ENCODE data around the gene ROR1.

ROR1 gene

DNA sequence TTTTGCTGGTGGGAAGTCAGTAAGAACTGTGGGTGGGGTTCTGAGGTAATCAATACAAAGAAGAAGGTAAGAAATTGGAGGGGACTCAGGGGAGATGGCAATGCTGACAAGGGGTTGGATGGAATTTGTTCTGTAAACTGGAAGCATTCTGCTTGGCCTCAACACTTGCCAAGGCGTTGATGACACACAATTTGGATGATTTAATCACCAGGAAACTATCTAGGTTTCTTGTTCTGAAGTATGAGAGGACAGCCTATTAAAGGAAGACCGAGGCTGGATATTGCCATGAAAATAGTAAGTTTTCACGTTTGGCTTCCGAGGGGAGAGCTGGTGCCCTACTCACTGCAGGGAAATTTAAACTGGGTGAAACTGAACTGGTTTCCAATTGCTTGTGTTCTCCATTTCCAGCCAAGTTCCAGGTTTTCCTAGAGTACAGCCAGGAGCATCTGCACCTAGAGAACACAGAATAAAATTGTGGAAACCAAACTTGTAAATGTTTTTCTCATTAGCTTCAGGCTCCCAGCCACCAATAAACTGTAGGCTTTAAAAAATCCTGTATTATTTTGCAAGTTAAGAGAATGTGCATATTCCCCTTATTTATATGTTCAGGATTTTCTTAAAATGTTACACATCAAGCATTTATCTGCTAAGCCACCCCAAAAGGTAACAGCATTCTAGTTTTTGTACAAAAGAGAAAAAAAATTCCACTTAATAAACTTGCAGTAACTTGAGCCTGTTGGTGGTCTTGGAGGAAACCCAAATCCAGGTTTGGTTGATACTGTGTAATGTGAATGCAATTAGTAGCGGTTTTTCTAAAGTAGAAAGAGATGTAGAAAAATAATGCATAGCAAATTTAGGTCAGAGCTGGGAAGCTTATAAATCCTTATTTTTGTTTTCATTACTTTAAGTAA lies 53.8 kb downstream of the ROR1 start:
- in situ Hi-C loops (cut with MboI; ENCODE audit: low sequenced_read_pairs): no loop called here
- DNase-seq (ENCODE audit: low spot score in 2 of 2): no peak
- no peaks in the 10 kb centered on the region for H3K9me3 ChIP-seq
- no peaks in the 10 kb centered on the region for H3K27me3 ChIP-seq (ENCODE audit: low read depth)
- H3K36me3 ChIP-seq (replicated peaks): no peaks in the 10 kb centered on the region
- no peaks in the 10 kb centered on the region for H3K4me1 ChIP-seq
- no peak overlapping the region for H3K4me3 ChIP-seq

DNA sequence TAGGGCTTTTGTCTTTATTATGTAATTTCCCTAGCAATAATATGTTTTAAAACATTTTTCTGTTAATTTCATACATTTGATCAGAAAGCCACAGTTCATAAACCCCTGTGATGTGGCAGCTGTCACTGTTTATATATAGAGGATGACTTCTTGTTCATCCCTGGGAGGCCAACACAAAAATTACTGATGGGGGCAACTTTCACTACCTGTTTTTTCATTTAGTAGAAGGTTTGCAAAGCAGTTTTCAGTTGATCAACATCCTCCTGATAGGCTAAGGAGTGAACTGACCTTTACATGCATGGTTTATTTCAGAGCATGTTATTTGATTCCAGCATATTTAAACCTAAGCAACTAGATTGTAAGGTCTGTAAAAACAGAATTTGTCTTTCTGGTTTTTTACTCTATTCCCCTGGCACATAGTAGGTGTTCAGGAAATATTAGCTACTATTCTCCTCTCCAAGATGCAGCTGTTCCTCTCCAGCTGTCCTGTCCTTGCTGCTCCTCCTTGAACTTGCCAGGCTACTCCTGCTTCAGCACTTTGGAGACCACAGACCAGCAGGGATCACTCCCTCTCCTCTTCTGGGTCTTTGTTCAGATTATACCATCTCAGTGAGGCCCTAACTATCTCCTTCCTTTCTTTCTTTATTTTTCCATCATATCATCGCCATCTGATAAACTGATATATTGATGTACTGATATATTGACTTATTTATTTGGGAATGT lies 54.7 kb downstream of the ROR1 start:
- no peaks in the 10 kb centered on the region for H3K36me3 ChIP-seq (replicated peaks)
- H3K27me3 ChIP-seq (ENCODE audit: low read depth): no peaks in the 10 kb centered on the region
- in situ Hi-C loops (cut with MboI; ENCODE audit: low sequenced_read_pairs): no loop called here
- no peaks in the 10 kb centered on the region for H3K4me1 ChIP-seq
- H3K9me3 ChIP-seq: no peaks in the 10 kb centered on the region
- no peak for DNase-seq (ENCODE audit: low spot score in 2 of 2)
- H3K4me3 ChIP-seq: no peak overlapping the region

DNA sequence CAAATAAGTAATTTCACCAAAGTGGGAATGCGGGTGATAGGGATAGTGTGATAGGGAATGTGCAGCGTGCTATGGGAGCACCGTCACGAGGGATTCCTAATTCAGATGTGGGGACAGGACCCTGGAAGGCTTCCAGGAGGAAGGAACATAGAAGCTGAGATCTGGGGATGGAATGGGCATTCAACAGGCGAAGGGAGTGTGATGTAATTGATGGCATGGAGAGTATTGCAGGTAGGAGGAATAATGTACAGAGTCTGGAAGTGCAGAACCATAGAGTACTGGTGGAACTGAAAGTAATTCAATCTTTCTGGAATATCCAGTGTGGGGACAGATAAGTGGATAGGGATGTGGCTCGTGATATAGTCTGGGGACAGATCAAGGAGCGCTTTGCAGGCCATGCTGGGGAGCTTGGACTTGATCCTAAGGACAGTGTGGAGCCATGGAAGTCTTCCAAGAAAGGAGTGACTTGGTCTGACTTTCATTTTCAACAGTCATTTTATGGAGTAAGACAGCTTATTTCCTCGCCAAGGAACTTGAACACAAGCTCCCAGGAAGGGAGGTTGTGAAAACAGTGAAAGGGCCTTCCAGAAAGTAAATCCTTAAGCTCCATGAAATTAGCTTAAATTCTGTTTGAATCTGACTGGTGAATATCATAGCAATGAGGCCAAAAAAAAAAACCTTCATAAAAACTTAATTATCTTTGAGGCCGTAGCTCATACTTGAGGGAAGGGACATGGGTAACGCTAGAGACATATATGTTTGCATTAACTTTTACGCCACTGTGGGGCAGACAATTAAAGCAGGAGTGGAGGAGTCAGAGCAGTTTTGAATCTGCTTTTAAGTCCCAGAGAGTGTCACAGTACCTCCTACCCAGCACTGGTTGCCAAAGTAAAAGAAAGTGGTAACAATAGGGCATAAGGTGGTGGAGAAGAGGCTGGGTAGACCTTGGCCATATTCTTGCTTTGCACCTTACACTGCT lies 55.8 kb downstream of the ROR1 start:
- no peaks in the 10 kb centered on the region for H3K27me3 ChIP-seq (ENCODE audit: low read depth)
- H3K4me3 ChIP-seq: no peak overlapping the region
- no peaks in the 10 kb centered on the region for H3K9me3 ChIP-seq
- in situ Hi-C loops (cut with MboI; ENCODE audit: low sequenced_read_pairs): no loop called here
- H3K36me3 ChIP-seq (replicated peaks): no peaks in the 10 kb centered on the region
- H3K4me1 ChIP-seq: no peaks in the 10 kb centered on the region
- DNase-seq (ENCODE audit: low spot score in 2 of 2): no peak

DNA sequence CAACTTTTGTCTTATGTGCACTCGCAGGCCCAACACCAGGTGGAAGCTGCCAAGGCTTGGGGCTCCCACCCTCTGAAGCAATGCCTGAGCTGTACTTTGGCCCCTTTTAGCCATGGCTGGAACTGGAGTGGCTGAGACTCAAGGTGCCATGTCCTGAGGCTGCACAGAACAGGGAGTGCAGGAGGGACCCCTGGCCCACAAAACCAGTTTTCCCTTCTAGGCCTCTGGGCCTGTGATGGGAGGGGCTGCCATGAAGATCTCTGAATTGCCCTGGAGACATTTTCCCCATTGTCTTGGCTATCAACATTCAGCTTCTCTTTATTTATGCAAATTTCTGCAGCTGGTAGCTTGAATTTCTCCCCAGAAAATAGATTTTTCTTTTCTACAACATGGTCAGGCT lies 57.6 kb downstream of the ROR1 start:
- no peak for DNase-seq (ENCODE audit: low spot score in 2 of 2)

DNA sequence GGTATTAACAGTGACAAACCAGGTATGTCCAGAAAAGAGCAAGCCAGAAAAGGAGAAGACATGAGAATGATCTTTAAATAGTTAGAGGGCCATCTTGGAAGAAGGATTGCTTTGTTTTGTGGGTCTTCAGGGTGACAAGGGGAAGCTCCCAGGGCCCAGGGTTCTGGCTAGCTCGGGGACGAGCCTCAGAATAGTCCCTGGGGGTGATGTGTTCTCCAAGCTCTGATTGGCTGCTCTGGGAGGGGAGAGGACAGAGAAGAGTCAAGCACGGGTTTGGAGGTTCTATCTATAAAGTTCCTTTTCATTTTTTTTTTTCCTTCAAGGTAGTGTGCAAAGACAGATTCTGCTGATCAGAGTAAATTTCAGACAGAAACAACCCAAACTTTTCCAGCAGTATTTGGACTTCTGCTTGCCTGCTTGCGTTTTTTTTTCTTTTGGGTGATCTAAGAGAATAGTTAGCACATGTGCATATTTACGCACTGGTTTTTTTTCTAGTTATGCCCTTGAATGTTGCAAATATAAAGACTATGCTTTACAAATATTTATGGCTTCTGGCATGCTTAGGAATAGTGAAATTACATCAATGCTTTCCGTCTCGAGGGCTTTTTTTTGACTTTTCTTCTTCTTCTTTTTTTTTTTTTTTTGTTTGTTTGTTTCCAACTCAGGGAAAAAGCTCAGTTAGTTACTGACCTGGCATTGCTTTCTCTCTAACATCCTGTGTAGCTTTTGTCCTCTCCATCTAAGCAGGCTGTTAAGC lies 59.7 kb downstream of the ROR1 start:
- Histone ChIP-seq H3K36me3 (replicated peaks) (no peaks in the 10 kb centered on the region), H3K27me3 (ENCODE audit: low read depth) (no peaks in the 10 kb centered on the region), H3K4me1 (no peaks in the 10 kb centered on the region), H3K9me3 (no peaks in the 10 kb centered on the region), H3K4me3 (no peak overlapping the region)
- in situ Hi-C loops (cut with MboI; ENCODE audit: low sequenced_read_pairs): no loop called here
- DNase-seq (ENCODE audit: low spot score in 2 of 2): no peak

More for the DNA sequence above, 57.6 kb downstream of the ROR1 start:
- in situ Hi-C loops (cut with MboI; ENCODE audit: low sequenced_read_pairs): no loop called here
- Histone ChIP-seq H3K27me3 (ENCODE audit: low read depth) (no peaks in the 10 kb centered on the region), H3K4me1 (no peaks in the 10 kb centered on the region), H3K36me3 (replicated peaks) (no peaks in the 10 kb centered on the region), H3K4me3 (no peak overlapping the region), H3K9me3 (no peaks in the 10 kb centered on the region)

DNA sequence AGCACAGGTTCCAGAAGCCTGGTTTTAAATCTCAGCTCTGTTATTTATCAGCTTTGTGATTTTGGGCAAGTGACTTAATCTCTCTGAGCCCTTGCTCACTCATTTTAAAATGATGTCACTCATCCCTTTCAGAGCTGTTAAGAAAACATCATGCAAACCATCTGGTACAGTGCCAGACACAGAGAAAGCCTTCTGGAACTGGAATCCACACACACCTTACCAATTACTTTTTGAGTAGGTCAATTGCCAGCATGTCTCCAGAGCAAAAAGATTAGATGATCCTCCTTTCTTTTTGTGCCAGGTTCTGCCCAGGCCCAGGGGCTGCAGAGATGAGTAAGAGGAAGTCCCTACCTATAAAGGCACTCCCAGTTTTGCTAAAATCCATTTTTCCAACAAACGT lies 61.3 kb downstream of the ROR1 start:
- no peak overlapping the region for H3K4me3 ChIP-seq
- no peaks in the 10 kb centered on the region for H3K9me3 ChIP-seq
- H3K27me3 ChIP-seq (ENCODE audit: low read depth): no peaks in the 10 kb centered on the region
- in situ Hi-C loops (cut with MboI; ENCODE audit: low sequenced_read_pairs): no loop called here
- DNase-seq (ENCODE audit: low spot score in 2 of 2): no peak
- H3K4me1 ChIP-seq: no peaks in the 10 kb centered on the region
- H3K36me3 ChIP-seq (replicated peaks): no peaks in the 10 kb centered on the region

DNA sequence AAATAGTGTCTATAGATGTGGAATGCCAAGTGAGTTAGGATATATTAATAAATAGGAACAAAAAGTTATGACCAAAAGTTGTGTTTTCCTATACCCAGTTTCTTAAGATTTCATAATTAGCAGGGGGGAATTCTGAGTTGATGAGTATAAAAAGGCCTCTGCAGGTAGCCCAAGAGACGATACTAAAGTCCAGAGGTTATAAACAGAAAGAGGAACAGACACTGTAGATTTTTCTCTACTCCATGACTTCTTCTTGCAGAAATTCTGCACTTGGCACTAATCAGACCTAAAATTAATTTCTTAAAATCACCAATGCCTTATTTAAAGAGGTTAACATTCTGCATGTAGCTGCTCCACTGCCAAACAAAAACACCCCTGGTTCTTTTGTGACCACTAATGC lies 62.6 kb downstream of the ROR1 start:
- Histone ChIP-seq H3K4me1 (no peaks in the 10 kb centered on the region), H3K4me3 (no peak overlapping the region), H3K27me3 (ENCODE audit: low read depth) (no peaks in the 10 kb centered on the region), H3K36me3 (replicated peaks) (no peaks in the 10 kb centered on the region), H3K9me3 (no peaks in the 10 kb centered on the region)
- in situ Hi-C loops (cut with MboI; ENCODE audit: low sequenced_read_pairs): no loop called here
- DNase-seq (ENCODE audit: low spot score in 2 of 2): no peak

DNA sequence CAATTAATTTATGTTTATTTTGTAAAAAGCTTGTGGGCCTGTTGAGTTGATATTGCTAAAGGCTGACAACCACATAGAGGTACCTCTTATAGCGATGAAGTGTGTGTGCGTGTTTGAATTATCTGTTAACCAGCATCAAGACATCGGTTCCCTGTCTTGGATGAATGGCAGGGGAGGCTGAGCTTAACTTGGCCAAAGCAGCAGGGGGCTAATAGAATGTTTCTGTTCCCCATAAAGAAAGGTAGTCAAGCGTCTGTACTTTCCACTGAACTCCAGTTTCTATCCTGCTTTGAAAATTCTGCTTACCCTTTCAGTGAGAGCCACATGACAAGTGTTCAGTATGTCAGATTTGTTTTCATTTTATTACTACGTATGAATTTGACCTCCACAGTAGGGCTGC lies 63.0 kb downstream of the ROR1 start:
- no peak for DNase-seq (ENCODE audit: low spot score in 2 of 2)

DNA sequence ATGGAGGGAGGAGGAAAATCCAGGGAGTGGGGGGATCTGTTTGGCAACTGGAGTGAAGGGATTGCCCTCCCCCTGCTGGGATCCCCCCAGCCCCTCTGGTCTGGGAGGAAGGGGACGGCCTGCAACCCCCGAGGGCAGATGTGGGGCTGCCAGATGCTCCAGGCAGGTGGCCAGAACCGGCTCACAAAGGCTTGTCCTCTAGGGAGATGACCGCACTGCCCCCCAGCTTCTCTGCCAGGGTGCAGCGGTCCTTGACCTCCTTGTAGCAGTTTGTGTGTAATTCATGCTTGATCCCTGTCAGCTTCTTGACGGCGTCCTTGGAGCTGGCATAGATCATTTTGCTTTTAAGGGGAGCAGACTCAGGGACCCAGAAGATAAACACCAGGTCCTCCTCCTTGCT lies 69.2 kb downstream of the ROR1 start:
- H3K4me1 ChIP-seq: no peaks in the 10 kb centered on the region
- no peaks in the 10 kb centered on the region for H3K27me3 ChIP-seq (ENCODE audit: low read depth)
- H3K36me3 ChIP-seq (replicated peaks): no peaks in the 10 kb centered on the region
- DNase-seq (ENCODE audit: low spot score in 2 of 2): no peak
- H3K9me3 ChIP-seq: no peaks in the 10 kb centered on the region
- no peak overlapping the region for H3K4me3 ChIP-seq
- in situ Hi-C loops (cut with MboI; ENCODE audit: low sequenced_read_pairs): no loop called here

More for the DNA sequence above, 63.0 kb downstream of the ROR1 start:
- no peaks in the 10 kb centered on the region for H3K27me3 ChIP-seq (ENCODE audit: low read depth)
- no peaks in the 10 kb centered on the region for H3K9me3 ChIP-seq
- in situ Hi-C loops (cut with MboI; ENCODE audit: low sequenced_read_pairs): no loop called here
- no peak overlapping the region for H3K4me3 ChIP-seq
- H3K36me3 ChIP-seq (replicated peaks): no peaks in the 10 kb centered on the region
- H3K4me1 ChIP-seq: no peaks in the 10 kb centered on the region

DNA sequence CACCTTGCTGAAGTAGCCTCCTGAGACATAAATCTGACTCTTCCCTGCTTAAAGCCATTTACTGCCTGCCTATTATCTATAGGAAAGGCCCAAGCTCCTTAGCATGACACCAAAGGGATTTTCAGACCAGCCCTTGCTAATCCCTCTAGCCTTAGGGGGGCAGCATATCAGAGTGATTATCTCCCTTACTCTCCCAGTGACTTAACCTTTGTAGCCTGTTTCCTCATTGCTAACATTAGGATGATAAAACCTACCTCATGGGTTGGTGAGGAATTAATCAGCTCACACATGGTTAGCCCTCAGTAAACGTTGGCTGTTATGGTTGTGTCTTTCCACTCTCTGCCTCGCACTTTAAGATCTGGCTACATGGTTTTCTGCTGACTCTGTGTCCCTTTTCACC lies 70.1 kb downstream of the ROR1 start:
- H3K4me3 ChIP-seq: no peak overlapping the region
- no peaks in the 10 kb centered on the region for H3K4me1 ChIP-seq
- in situ Hi-C loops (cut with MboI; ENCODE audit: low sequenced_read_pairs): no loop called here
- no peaks in the 10 kb centered on the region for H3K36me3 ChIP-seq (replicated peaks)
- no peaks in the 10 kb centered on the region for H3K9me3 ChIP-seq
- no peak for DNase-seq (ENCODE audit: low spot score in 2 of 2)
- H3K27me3 ChIP-seq (ENCODE audit: low read depth): 0 out of 2 replicates have a peak, but pooled peaks cover 4% of the 10 kb centered on the region

DNA sequence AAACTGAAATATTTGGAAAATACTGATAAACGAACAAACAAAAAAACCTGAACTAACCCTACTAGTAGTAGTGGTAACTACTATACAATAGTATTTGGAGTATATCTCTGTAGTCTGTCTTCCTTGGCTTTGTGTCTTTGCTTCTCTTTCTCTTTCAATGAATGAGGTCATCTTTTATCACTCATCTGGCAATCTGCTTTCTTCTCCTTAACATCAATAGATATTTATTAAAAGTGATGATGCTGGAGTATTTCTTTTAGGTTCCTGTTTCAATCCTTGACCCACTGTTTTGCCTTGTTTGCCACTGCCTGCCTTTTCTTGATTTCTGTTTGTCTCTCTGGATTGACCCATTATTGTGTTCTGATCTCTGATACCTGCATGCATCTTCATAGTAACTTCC lies 71.5 kb downstream of the ROR1 start:
- H3K36me3 ChIP-seq (replicated peaks): no peaks in the 10 kb centered on the region
- no peaks in the 10 kb centered on the region for H3K9me3 ChIP-seq
- no peak overlapping the region for H3K4me3 ChIP-seq
- in situ Hi-C loops (cut with MboI; ENCODE audit: low sequenced_read_pairs): no loop called here
- H3K4me1 ChIP-seq: no peaks in the 10 kb centered on the region
- 0 out of 2 replicates have a peak, but pooled peaks cover 4% of the 10 kb centered on the region for H3K27me3 ChIP-seq (ENCODE audit: low read depth)
- no peak for DNase-seq (ENCODE audit: low spot score in 2 of 2)

DNA sequence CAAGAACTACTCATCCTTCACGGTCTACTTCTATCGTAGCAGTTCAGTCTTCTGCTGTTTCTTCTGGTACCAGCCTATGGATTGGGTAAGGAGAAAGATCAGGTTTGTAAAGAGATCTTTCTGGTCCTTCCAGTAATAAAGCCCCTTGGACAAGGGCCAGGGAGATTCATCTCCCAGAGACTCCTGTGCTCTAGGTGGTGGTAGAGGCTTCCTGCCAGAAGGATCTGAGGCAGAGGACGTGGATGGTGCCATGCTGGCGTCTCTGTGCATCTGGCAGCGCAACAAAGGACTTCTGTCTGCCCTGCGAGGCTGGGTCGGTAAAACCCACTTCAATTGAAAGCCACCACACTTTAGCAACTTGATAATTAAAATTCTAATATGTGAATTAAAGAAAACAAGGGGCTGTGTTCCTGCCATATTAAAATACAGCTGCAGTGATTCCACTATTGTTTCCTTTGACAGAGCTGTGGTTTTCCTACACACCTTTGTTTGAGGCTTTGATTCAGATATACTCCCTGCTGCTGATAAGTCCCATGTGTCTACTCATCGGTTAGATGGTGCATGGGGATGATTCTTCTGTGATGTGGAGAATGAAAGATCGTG lies 73.6 kb downstream of the ROR1 start:
- Histone ChIP-seq H3K4me1 (no peaks in the 10 kb centered on the region), H3K4me3 (no peak overlapping the region), H3K9me3 (no peaks in the 10 kb centered on the region), H3K27me3 (ENCODE audit: low read depth) (0 out of 2 replicates have a peak, but pooled peaks cover 4% of the 10 kb centered on the region), H3K36me3 (replicated peaks) (no peaks in the 10 kb centered on the region)
- in situ Hi-C loops (cut with MboI; ENCODE audit: low sequenced_read_pairs): no loop called here
- no peak for DNase-seq (ENCODE audit: low spot score in 2 of 2)

Measured in HAP-1 (cell line).